Measurements from ENCODE around the gene CFAP54. TPM values are rescaled to one million over a fixed set of nuclear protein-coding genes. Genes with fewer than 3 reads are reported as not detected.

Gene CFAP54
- total RNA-seq, 1 donor from 2014 or later = 1.2 TPM

DNA sequence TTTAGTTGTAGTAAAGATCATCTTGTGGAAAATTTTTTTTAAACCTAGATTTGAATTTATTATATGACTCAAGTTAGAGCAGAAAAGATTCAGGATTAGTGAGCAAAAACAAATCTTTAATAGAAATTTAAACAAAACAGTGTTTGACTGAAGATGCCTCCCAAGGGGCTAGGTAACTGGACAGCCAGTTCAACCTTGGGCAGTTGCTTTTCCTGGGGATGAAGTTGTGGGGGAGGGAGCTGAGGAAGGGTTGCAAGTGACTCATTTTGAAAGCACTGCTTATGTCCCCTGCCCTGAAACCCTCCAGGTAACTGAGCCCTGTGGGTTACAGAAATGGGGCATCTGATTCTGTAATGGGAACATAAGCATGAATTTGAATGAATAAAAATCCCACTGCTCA lies 13.1 kb downstream of the CFAP54 start:
- intact Hi-C loops (cut with DNase I) = loop anchor here (10.0 kb wide), 1 partner anchor 448 kb away; no protein-coding TSS in a partner anchor
- no peak for ATAC-seq

DNA sequence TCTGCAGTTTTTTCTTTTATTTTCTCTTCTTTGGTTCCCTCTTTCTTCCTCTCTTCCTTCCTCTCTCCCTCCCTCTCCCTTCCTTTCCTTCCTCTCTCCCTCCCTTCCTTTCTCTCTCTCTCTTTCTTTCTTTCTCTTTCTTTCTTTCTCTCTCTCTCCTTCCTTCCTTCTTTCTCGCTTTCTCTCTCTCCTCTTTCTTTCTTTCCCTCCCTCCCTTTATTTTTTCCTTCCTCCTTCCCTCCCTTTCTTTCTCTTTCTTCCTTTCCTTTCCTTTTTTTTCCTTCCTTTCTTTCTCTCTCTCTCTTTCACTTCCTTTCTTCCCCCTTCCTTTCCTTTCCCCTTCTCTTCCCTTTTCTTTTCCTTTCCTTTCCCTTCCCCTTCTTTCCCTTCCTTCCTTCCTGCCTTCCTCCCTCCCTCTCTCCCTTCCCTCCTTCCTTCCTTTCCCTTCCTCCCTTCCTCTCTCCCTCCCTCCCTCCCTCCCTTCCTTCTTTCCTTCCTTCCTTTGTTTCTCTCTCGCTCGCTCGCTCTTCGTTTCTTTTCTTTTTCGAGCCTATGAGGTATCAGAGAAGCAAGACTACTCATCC lies 13.7 kb downstream of the CFAP54 start:
- DNase-seq (ENCODE audit: low spot score) (no peak), ATAC-seq (no peak)
- intact Hi-C loops (cut with DNase I) = loop anchor here (10.0 kb wide), 1 partner anchor 448 kb away; no protein-coding TSS in a partner anchor

More for the DNA sequence above, 13.1 kb downstream of the CFAP54 start:
- DNase-seq (ENCODE audit: low spot score) = no peak

DNA sequence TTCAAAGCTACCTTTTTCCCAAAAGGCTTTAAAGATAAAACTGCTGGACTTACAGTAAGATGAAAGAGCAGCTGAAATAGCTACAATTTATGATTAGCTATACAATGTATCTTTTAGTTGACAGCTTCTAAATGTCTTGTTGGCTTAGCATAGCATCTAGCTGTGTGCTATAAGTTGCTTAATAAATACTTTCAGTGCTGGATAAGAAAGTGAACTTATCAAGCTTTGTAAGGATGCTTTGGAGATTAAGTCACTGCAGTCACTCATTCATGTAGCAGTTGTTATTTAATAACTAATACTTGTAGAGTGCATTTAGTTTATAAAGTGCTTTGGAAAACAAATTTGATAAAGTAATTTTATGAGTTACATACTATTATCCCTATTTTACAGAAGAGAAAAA lies 14.6 kb downstream of the CFAP54 start:
- ATAC-seq = no peak
- DNase-seq (ENCODE audit: low spot score) = no peak
- intact Hi-C loops (cut with DNase I) = loop anchor here (10.0 kb wide), 1 partner anchor 449 kb away; no protein-coding TSS in a partner anchor

DNA sequence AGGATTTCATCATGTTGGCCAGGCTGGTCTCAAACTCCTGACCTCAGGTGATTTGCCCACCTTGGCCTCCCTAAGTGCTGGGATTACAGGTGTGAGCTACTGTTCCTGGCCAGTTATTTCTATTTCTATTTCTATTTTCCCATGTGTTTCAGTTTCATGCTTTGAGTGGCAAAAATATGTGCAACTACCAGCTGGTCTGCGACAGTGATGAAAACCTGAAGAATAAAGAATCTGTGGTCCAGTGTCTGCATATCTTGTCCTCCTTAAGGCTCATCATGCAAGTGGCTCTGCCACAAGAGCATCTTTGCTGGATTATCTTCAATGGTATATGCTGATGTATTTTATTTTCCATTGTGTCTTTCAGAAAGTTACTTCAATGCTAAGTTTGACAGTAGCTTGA lies 17.4 kb downstream of the CFAP54 start:
- no peak for ATAC-seq
- intact Hi-C loops (cut with DNase I) = loop anchor here (10.0 kb wide), 1 partner anchor 452 kb away; no protein-coding TSS in a partner anchor

DNA sequence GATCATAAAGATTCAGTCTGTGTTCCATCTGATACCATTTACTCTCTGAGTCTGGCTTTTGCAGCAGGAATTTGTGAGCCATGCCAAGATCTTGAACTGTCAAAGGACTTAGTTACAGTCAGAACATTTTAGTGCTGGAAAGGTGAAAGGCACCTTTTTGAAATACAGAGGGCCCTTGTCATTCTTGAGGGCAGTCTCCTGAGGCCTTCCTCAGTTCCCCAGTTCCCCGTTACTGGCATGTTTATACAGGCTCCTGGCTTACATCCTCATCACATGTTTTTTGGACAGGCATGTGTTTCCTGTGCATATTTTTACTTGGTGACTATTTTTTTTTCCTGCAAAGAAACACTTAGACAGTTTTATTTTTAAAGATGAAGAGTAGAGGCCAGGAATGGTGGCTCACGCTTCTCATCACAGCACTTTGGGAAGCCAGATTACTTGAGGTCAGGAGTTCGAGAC lies 21.0 kb downstream of the CFAP54 start:
- DNase-seq (ENCODE audit: low spot score) = no peak
- intact Hi-C loops (cut with DNase I) = no loop called here

More for the DNA sequence above, 17.4 kb downstream of the CFAP54 start:
- DNase-seq (ENCODE audit: low spot score) = no peak

DNA sequence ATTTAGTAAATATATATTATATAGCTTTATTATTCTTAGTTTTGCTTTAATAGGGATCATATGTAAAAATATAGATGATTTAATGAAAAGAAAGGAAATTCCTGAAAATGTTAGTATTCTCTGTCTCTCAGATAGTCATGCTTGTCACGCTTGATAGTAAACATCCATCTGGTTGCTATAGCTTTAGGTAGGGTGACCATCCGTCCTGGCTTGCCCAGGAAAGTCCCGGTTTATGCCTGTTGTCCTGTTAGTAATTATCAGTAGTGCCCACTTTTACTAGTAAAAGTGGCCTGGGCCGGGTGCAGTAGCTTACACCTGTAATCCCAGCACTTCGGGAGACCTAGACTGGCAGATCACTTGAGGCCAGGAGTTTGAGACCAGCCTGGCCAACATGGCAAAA lies 23.8 kb downstream of the CFAP54 start:
- ATAC-seq (no peak), DNase-seq (ENCODE audit: low spot score) (no peak)
- intact Hi-C loops (cut with DNase I) = no loop called here

More for the DNA sequence above, 21.0 kb downstream of the CFAP54 start:
- ATAC-seq = no peak

DNA sequence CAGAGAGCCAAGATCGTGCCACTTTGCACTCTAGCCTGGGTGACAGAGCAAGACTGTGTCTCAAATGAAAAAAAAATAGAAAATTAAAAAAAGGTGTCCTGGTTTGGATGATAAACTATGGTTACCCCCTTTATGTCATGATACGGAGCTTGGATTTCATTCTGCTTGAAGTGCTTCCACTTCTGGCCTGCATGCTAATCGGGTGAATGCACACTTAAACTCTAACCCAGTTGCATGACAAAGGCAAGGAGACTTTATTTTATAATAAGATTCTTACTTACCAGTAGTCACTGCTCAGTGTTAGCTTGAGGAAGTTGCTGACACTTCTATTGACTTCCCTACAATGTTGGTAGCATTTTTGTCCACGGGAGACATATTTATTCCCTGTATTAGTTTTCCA lies 24.3 kb downstream of the CFAP54 start:
- no peak for ATAC-seq
- DNase-seq (ENCODE audit: low spot score) = no peak
- intact Hi-C loops (cut with DNase I) = no loop called here

DNA sequence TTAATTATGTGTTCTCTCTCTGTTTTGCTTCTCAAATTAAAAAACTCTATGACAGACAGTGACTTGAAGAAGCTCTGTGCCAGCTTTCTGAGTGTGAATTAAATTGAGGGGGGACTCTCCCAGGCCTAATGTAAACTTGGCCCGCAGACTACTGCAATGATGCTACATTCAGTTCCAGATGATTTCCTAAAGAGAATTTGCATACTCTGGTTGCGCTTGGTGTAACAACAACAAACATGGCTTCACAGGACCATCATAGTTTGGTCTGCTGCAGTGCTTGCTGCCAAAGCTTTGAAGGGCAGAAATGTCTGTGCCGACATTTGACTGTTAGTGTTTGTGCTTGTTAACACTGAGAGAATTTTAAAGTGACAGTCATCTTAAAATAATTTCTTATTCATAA lies 25.0 kb downstream of the CFAP54 start:
- intact Hi-C loops (cut with DNase I) = no loop called here
- no peak for ATAC-seq
- DNase-seq (ENCODE audit: low spot score) = no peak

DNA sequence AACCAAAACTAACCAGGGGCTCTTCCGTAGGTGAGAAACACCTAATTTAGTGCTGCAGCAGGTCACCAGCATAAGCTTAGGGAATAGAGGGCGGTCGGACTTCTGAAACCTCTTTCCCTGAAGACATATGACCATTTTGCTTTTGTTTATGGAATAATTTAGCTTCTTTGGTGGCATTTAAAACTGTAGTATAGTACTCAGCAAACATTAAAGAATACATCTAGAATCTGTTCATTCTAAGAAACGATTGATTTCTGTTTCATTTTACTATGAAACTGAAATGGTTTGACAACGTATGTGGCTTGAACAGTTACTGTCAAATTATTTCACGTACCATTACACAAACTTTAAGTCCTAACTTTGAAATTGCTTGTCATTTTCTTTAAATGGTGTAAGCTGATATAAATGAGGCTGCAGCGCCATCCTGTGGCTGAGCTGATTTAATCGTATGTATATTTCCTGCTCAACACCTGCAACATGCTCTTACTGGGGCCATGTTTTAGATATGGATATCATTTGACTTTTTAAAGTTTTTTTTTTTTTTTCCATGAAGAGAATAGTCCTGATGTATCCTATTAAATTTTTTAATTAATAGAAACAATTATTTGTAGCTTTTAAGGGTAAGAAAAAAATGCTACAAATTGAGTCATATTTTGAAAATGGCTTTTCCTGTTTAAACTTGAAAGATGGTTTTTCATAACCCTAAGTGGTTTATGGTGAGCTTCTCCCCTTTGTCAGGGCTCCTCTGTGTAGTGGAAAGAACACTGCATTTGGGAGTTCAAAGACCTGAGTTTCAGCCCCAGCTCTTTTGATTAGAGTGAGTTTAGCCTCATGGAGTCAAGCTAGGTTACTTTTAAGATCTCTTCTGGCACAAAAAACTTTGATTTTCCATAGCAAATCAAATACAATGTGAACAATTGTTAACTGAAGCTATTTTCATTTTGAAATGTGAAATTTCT lies 27.4 kb downstream of the CFAP54 start:
- DNase-seq (ENCODE audit: low spot score) (peak; percentile 84), ATAC-seq (peak; percentile 68)
- intact Hi-C loops (cut with DNase I) = no loop called here

DNA sequence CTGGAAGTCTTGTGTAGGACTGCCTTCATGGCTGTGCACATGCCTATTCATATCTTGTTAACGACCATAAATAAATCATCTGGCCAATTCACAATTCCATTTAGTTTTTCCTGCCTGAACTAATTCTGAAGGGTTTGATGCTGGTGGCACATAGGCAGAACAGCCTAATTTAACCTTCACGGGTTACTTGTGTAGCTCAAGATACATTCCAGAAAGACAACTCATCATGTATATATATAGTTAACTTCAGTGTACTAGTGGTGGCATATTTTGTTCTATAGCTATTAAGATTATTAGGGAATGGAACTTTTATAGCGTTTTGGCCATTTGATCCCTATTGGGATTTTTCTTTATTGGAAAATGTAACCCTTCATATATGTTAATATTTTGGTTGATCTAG lies 31.4 kb downstream of the CFAP54 start:
- ATAC-seq (no peak), DNase-seq (ENCODE audit: low spot score) (no peak)
- intact Hi-C loops (cut with DNase I) = no loop called here

DNA sequence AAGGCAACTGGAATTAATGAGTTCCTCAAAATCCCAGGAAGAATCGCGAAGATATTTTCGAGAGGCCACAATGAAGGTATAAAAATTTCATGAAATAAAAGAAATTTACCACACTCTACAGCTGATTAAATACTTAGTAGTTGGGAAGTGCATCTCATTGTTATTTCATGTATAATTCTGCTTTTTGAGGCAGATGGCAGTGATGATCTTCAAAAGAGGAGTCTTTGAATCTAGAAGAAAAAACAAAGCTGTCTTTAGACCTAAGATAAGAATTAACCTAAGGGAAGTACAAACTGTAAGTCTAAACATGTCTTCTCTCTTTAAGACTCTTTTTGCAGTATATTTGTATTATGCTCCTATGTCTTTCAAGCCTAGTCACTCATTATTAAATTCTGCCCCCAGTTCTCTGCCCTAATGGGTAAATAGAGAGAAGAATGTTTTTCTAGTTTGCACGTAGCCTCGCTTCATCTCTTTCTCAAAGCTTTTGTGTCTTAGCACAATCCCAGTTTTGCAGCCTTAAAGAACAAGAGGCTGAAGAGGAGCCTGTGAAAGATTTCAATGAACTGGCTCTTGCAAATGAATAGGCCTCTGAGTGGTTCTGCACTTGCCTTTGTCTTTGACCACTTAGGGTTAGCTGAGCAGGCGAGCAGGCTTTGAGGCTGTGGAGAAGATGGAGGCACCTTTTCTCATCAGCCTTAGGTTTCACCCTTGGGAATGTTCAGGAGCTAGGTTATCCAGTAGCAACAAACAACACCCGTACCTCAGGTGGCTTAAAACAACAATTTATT lies 32.7 kb downstream of the CFAP54 start:
- DNase-seq (ENCODE audit: low spot score) (no peak), ATAC-seq (no peak)
- intact Hi-C loops (cut with DNase I) = no loop called here

DNA sequence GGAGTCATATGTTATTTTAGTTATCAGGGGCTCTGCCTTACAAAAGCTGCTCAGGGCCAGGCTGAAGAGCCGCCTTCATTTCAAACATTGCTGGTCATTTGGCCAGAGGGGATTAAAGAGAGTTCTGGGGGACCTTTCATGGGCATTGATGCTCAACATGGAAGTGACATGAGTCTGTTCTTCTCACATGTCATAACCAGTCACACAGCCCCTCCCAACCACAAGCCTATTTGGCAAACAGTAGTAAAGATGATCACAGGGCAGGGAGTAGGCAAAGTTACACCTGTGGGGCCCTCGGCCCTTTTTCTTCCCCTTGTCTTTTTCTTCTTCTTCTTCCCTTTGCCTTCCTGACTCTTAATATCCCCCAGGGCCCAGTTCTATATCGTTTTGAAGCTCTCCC lies 33.3 kb downstream of the CFAP54 start:
- ATAC-seq = no peak
- no peak for DNase-seq (ENCODE audit: low spot score)
- intact Hi-C loops (cut with DNase I) = no loop called here

DNA sequence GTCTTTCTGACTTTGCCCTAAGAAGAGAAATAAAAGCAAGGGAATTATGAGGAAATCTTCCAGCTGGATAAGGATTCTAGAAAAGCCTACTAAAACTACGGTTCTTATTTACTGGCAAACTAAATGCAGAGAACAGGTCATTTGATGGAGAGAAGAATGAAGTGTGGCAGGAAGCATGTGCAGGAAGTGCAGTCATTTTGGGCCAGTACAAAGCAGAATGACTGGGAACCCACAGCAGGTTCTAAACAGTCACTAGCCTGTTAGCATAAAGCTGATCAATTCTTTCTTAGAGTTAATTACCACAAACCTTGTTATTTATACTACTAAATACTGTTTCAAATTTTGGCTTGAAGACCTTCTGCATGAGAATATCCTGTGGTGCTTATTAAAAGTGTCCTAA lies 36.7 kb downstream of the CFAP54 start:
- no peak for ATAC-seq
- intact Hi-C loops (cut with DNase I) = no loop called here
- DNase-seq (ENCODE audit: low spot score) = no peak

DNA sequence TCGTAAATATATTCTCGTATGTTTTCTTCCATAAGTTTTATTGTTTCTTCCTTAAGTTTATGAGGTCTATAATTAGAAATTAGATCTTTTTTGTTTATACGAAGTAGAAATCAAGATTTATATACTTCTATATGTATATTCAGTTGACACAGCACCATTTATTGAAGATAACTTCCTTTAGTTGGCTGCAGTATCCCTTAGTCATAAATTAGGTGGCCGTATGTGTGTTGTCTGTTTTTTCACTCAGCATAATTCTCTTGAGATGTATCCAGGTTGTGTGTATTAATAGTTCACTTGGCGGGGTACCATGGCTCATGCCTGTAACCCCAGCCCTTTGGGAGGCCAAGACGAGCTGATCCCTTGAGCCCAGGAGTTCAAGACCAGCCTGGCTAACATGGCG lies 40.5 kb downstream of the CFAP54 start:
- no peak for ATAC-seq
- intact Hi-C loops (cut with DNase I) = no loop called here
- no peak for DNase-seq (ENCODE audit: low spot score)

DNA sequence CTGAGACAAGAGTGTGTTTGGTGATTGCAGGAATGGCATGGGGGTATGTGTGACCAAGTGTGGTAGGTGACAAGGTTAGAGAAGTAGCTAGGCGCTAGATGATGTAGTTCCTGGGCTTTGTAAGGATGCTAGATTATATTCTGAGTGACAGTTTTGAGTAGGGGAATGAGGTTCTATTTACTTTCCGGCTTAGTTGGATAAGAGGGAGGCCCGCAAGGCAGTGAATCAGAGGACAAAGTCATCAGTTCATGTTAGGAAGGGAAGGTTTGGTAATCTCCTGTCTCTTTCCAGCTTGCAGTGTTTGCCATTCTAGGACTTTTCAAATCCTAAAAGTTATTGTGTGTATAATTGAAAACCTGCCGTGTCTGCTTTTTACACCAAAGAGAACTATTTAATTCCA lies 45.0 kb downstream of the CFAP54 start:
- intact Hi-C loops (cut with DNase I) = no loop called here
- DNase-seq (ENCODE audit: low spot score) (no peak), ATAC-seq (no peak)

DNA sequence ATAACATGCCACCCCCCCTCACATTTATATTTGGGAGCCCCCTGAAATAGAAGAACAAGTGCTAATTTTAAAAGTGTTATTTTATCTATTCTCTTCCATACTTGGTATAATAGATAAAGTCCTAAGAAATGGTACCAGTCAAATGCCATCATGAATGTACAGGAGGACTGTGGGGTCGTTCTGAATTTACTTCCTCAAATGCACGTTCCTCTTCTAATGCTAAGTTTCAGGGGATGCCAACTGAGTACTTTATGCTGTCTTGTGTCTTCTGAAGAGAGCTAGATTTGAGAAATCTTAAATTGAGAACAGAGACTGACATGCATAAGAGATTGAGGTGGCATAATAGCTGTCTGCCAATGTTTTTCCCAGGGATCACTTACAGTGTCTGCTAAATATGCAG lies 59.0 kb downstream of the CFAP54 start:
- intact Hi-C loops (cut with DNase I) = no loop called here
- ATAC-seq (no peak), DNase-seq (ENCODE audit: low spot score) (no peak)

DNA sequence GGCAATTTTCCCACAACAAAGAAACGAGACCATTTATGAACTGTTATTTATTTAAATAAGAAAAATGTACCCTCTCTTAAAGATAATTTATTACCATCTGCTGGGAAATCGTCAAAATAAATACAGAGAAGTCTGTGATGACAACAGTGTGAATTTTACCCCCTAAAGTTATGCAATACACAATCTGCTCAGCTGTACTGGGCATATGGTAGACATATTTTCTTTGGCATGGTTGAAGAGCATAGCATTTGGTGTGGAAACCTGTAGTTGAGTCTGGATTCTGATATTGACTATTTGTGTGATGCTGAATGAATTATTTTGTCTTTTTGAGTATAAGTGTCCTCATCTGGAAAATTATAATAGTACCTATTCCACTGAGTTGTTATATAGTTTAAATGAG lies 60.0 kb downstream of the CFAP54 start:
- intact Hi-C loops (cut with DNase I) = no loop called here
- ATAC-seq (no peak), DNase-seq (ENCODE audit: low spot score) (no peak)

DNA sequence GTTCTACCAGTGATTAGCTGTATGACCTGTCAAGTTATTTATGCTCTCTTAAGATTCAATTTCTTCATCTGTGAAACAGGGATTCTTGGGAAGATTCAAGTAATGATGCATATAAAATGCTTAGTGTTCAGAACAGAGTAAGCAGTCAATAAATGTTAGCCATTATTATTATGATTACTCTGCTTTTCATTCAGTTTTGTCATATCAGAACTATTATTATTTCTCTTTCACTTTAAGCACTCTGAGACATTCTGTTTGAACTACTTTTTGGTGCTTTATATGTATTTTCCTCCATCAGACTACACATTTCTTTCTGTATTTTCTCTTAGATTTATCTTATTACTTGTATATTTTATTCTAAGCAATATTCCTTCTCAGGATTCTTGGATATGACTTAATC lies 81.2 kb downstream of the CFAP54 start:
- ATAC-seq (no peak), DNase-seq (ENCODE audit: low spot score) (no peak)
- intact Hi-C loops (cut with DNase I) = no loop called here

DNA sequence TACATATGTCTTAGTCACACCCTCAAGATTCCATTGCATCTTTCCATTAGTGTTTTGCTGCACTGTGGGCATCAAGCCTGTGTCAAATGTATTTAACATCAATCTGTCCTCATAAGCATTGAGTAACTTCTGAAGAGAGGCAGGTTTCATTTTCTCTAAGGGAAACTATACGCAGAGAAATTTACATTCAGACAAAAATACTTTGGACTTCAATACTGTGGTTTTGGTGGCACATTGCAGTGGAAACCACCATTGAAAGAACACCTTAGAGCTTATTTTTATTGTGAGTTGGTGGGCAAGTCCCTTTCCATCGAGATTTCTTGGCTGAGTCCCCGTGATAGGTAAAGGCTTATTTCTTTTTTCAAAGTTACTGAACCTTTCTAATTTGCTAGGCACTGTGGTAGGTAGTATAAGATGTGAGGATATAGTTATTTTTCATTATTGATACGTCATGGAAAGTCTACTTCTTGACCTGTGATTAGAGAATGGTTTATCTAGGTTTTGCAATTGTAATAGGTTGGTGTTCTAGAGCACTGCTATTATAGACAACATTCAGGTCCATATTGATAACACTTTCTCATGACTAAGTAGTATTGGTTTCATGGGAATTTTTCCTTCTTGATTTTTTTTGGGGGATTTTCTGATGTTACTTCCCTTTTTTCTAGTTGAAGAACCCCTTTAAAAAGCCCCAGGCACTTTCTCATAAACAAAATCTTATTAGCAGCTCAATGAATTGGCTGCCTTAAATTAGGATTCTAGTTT lies 81.9 kb downstream of the CFAP54 start:
- ATAC-seq = no peak
- DNase-seq (ENCODE audit: low spot score) = no peak
- intact Hi-C loops (cut with DNase I) = no loop called here
